GM10266 (cell line): ENCODE data around the gene OR10K2.

ENCODE experiments used
- DNase-seq: peaks from one replicate; pipeline ENCODE4 v3.0.0; 2012; ENCODE audit errors: extremely low spot score
- CTCF ChIP-seq: IDR thresholded peaks from 2 replicates; pipeline ENCODE4 v1.5.1; 2012; ENCODE audit warnings: mild to moderate bottlenecking, low read depth; ENCODE audit not compliant: control insufficient read depth, insufficient read depth; ENCODE audit errors: missing control alignments

Gene OR10K2

DNA sequence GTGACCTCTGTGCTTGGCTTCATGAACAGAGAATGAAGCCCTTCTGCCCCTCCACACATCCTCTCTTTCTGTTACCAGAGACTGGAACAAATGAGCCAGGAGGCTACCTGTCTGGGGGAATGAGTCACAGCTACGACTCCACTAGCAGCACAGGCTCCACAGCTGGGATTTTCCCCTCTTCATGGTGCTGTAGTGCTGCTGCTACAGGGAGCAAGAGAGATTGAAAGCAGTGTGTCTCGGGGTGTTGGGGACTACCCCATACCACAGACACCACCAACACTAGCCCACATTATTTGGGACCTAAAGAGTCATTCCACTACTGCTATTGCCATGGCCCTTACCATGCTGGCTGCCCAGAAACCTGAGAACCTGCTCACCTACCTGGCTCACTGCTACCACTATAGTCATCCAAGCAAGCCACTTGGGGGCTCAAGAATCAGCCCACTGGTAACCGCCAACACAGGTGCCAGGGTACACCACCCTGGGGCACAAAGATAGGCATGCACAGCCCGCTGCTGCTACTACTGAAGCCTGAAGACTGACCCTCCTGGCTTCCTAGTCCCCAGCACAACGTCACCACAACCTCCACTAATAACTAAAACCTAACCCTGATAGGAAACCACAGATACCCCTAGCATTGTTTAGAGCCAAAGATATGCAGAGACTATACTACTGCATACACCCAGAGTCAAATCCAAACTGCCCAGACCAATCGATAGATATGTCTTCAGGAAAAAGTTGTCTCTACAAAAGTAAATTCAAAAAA is 54.7 kb downstream of the OR10K2 start:
- TF ChIP-seq CTCF: no peak

More for the DNA sequence above, 54.7 kb downstream of the OR10K2 start:
- DNase-seq: peak; percentile 52
